SU-DHL-6 (cell line): Measurements from ENCODE around the gene INPP5K.

ENCODE experiments used
- H2AFZ ChIP-seq: fragments of 200-600 bp; sonication (generic); 2 replicates; pipeline ENCODE4 v1.6.1; 2014; ENCODE audit warnings: low read depth, mild to moderate bottlenecking, moderate library complexity, mixed read lengths, antibody characterized with exemption, low read length; ENCODE audit not compliant: severe bottlenecking
- H3F3A ChIP-seq: fragments of 200-600 bp; shearing (Covaris generic); 2 replicates; pipeline ENCODE4 v1.6.0; 2016; ENCODE audit warnings: antibody characterized with exemption, mild to moderate bottlenecking; ENCODE audit not compliant: insufficient read depth
- H3K27ac ChIP-seq: fragments of 200-600 bp; sonication (generic); 2 replicates; pipeline ENCODE4 v1.5.1; 2016; ENCODE audit warnings: low read depth, mild to moderate bottlenecking, low read length, moderate library complexity, mixed read lengths
- H3K27me3 ChIP-seq: fragments of 200-600 bp; sonication (generic), shearing (Covaris generic); 2 replicates; pipeline ENCODE4 v1.6.0; 2014; ENCODE audit warnings: mild to moderate bottlenecking, low read length
- H3K36me3 ChIP-seq: fragments of 200-600 bp; sonication (generic); 2 replicates; pipeline ENCODE4 v1.6.1; 2014; ENCODE audit warnings: mild to moderate bottlenecking, low read length, mixed read lengths
- H3K4me2 ChIP-seq: fragments of 300-600, 200-600 bp; shearing (Covaris generic), sonication (generic); 2 replicates; pipeline ENCODE4 v1.6.0; 2014; ENCODE audit warnings: low read length, low read depth, mild to moderate bottlenecking; ENCODE audit not compliant: poor library complexity, severe bottlenecking
- H3K4me3 ChIP-seq: fragments of 200-600 bp; sonication (generic); 2 replicates; pipeline ENCODE4 v1.5.1; 2014; ENCODE audit warnings: antibody characterized with exemption, low read length, mild to moderate bottlenecking, mixed read lengths; ENCODE audit not compliant: insufficient read depth, poor library complexity, severe bottlenecking
- H3K79me2 ChIP-seq: fragments of 200-600 bp; sonication (generic); 2 replicates; pipeline ENCODE4 v1.6.1; 2014; ENCODE audit warnings: mild to moderate bottlenecking, low read length, moderate library complexity; ENCODE audit not compliant: insufficient read depth
- H3K9ac ChIP-seq: fragments of 200-600 bp; sonication (generic); 2 replicates; pipeline ENCODE4 v1.7.0; 2014; ENCODE audit warnings: mild to moderate bottlenecking, low read length
- H3K9me2 ChIP-seq: fragments of 200-600 bp; sonication (generic); replicated peaks from 2 replicates; pipeline ENCODE4 v1.6.1; 2014; ENCODE audit warnings: low read length; ENCODE audit not compliant: insufficient read depth
- H3K9me3 ChIP-seq: fragments of 200-600 bp; sonication (generic); 2 replicates; pipeline ENCODE4 v1.6.1; 2014; ENCODE audit warnings: low read length, mixed read lengths; ENCODE audit not compliant: insufficient read depth
- H4K20me1 ChIP-seq: fragments of 200-600 bp; sonication (generic); 2 replicates; pipeline ENCODE4 v1.6.1; 2014; ENCODE audit warnings: low read depth, mild to moderate bottlenecking, antibody characterized with exemption, low read length, moderate library complexity, mixed read lengths
- EZH2phosphoT487 ChIP-seq: fragments of 200-600 bp; sonication (generic), shearing (Covaris generic); conservative IDR thresholded peaks from 2 replicates; pipeline ENCODE4 v1.6.1; 2018; ENCODE audit warnings: mild to moderate bottlenecking, antibody characterized with exemption, low read length, moderate library complexity, mixed read lengths
- TF ChIP-seq, protein P1 (sequence below): fragments of 200-600 bp; sonication (generic); IDR thresholded peaks from one replicate; pipeline ENCODE4 v1.5.1; 2017; ENCODE audit warnings: antibody characterized with exemption, mild to moderate bottlenecking, low read length, moderate library complexity; ENCODE audit not compliant: insufficient read depth, poor library complexity, severe bottlenecking

INPP5K gene

DNA sequence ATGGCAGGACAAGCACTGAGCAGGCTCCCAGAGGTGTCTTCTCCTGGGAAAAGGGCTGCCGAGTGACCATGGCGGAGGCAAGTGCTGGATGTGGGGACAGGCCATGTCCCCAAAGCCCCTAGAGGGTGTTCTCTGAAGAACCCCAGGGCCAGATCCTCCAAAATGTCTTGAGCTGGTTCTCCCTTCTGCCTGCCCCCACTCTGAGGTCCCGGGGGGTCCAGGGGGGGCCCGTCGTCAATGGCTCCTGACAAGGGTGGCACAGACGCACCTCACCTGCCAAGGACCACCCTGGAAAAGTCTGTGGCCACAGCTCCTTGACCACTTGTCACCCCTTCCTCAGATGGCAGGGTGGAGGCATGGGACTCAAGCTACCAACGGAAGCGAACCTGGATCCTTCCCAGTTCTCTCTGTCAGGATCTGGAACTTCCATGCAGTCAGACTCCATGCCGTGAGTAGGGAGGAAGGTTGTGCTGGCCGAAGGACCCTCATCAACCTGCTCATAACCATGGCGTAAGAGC, 21.6 kb downstream of the INPP5K start:
- no peak overlapping the region for H3K27ac ChIP-seq
- no peak overlapping the region for H3K9ac ChIP-seq
- no peaks in the 10 kb centered on the region for H3K36me3 ChIP-seq
- TF ChIP-seq EZH2phosphoT487 = no peak
- TF ChIP-seq, protein P1, sequence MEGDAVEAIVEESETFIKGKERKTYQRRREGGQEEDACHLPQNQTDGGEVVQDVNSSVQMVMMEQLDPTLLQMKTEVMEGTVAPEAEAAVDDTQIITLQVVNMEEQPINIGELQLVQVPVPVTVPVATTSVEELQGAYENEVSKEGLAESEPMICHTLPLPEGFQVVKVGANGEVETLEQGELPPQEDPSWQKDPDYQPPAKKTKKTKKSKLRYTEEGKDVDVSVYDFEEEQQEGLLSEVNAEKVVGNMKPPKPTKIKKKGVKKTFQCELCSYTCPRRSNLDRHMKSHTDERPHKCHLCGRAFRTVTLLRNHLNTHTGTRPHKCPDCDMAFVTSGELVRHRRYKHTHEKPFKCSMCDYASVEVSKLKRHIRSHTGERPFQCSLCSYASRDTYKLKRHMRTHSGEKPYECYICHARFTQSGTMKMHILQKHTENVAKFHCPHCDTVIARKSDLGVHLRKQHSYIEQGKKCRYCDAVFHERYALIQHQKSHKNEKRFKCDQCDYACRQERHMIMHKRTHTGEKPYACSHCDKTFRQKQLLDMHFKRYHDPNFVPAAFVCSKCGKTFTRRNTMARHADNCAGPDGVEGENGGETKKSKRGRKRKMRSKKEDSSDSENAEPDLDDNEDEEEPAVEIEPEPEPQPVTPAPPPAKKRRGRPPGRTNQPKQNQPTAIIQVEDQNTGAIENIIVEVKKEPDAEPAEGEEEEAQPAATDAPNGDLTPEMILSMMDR = no peak
- H3K9me2 ChIP-seq = no peaks in the 10 kb centered on the region
- no peaks in the 10 kb centered on the region for H3K79me2 ChIP-seq
- H2AFZ ChIP-seq = no peak overlapping the region
- no peak overlapping the region for H3K4me2 ChIP-seq
- H3K27me3 ChIP-seq = no peaks in the 10 kb centered on the region
- H4K20me1 ChIP-seq = no peaks in the 10 kb centered on the region
- H3K9me3 ChIP-seq = no peaks in the 10 kb centered on the region
- H3K4me3 ChIP-seq = no peak overlapping the region
- H3F3A ChIP-seq = 0 out of 2 replicates have a peak, but pooled peaks cover 6% of the 10 kb centered on the region

DNA sequence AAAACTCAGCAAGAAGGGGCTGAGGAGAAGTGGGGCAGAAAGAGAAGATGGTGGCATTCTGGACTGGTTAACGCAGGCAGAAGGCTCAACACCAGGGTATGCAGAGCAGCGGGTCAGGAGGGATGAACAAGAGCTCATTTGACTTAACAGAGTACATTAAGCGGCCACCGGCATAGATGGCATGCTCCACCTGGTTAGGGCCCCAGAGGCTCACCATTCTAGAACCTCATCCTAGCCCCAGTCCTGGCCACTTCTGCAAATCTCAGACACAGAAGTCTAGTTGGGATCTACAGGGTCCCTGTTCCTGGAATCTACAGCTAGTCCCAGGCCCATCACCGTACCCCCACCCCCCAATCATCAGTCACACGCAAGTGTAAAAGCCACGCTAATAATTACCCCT, 22.2 kb downstream of the INPP5K start:
- Histone ChIP-seq H3K9ac (no peak overlapping the region), H4K20me1 (no peaks in the 10 kb centered on the region), H3K36me3 (no peaks in the 10 kb centered on the region), H3K4me2 (no peak overlapping the region), H3K9me2 (no peaks in the 10 kb centered on the region), H3K27me3 (no peaks in the 10 kb centered on the region), H3K79me2 (no peaks in the 10 kb centered on the region), H3K9me3 (no peaks in the 10 kb centered on the region), H3K4me3 (no peak overlapping the region), H2AFZ (no peak overlapping the region), H3K27ac (no peak overlapping the region), H3F3A (0 out of 2 replicates have a peak, but pooled peaks cover 7% of the 10 kb centered on the region)
- no peak for TF ChIP-seq EZH2phosphoT487
- TF ChIP-seq, protein P1 = no peak

DNA sequence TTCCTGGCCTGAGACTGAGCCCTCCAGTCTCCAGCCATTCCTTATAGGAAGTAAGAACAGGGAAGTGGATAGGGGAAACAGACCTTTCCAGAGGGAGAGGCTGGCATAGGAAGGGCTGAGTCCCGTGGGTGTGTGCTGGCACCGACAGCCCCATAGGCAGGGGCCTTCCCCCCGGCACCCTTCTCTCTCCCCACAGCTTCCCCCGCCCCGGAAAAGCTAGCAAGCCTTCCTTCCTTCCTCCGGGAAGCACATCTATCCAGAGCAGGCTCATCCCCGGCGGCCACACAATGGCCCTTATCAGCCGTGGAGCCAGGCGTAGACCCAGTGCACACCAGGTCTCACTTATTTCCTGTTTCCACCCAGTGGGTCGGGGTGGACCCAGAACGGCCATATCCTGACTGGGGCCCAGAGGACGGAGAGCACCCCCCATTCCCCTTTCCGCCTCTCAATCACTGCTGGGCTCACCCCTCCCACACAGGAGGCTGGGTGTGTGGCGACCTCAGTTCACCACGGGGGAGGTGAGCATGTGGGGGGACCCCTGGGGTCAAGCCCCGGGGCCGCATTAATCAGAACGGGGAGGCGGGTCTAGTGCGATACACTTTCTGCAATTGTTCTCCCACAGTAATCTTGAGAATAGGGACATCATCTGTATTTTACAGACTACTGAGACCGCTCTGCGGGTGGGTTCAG, 23.0 kb downstream of the INPP5K start:
- Histone ChIP-seq H3K27ac (no peak overlapping the region), H2AFZ (no peak overlapping the region), H3K9ac (no peak overlapping the region), H4K20me1 (no peaks in the 10 kb centered on the region), H3F3A (peaks cover 15% of the 10 kb centered on the region), H3K36me3 (no peaks in the 10 kb centered on the region), H3K79me2 (no peaks in the 10 kb centered on the region), H3K4me2 (no peak overlapping the region), H3K9me2 (no peaks in the 10 kb centered on the region), H3K4me3 (no peak overlapping the region), H3K9me3 (no peaks in the 10 kb centered on the region), H3K27me3 (no peaks in the 10 kb centered on the region)
- no peak for TF ChIP-seq EZH2phosphoT487
- TF ChIP-seq, protein P1 = no peak
